22Rv1 (cell line): Measurements from ENCODE around the gene GKN1.
"Not testable (repeated sequence)": the region's sequence is repeated elsewhere in the genome, so short reads cannot be mapped to it uniquely, and the experiment has no call there.

Source experiments
- H3K27ac ChIP-seq: fragments of 450-650 bp; 2 replicates; pipeline ENCODE4 v1.5.1; 2017
- CTCF ChIP-seq: fragments of 450-650 bp; IDR thresholded peaks from 2 replicates; pipeline ENCODE4 v1.5.1; 2017; ENCODE audit warnings: mild to moderate bottlenecking
- ZFX ChIP-seq: fragments of 450-650 bp; IDR thresholded peaks from 2 replicates; pipeline ENCODE4 v1.6.1; 2017; ENCODE audit warnings: antibody characterized with exemption, borderline replicate concordance

Gene GKN1

GRCh38 chr2:68942827-68943226 is 31.6 kb upstream of the GKN1 start:
- TF ChIP-seq CTCF (no peak), ZFX (no peak)
- H3K27ac ChIP-seq, result no peak overlapping the region

GRCh38 chr2:68943581-68944568 is 30.6 kb upstream of the GKN1 start:
- no peak overlapping the region for H3K27ac ChIP-seq

GRCh38 chr2:68946117-68946516 is 28.3 kb upstream of the GKN1 start:
- peak overlapping the region; percentile 29 for H3K27ac ChIP-seq
- TF ChIP-seq ZFX (no peak), CTCF (no peak)

More at GRCh38 chr2:68943581-68944568, 30.6 kb upstream of the GKN1 start:
- no peak for TF ChIP-seq ZFX
- peak; percentile 90 for TF ChIP-seq CTCF

DNA sequence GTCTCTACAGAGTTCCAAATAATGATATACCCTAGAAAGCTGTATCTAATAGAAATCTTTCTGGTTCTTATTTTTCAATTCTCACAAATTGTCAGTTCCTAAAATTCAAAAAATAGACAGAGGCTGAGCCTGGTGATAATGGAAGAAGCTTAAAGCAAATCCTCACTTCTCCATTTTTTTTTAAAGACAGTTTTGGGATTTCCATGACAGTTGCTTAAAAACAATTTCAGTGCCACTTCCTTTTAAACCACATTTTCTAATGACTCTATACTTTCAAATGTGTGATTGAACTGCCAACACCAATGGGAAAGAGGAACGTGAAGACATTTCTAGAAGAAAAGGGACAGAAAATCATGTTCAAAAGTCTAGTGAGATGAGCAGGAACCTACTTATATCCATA is 25.7 kb upstream of the GKN1 start:
- TF ChIP-seq CTCF, result no peak
- no peak for TF ChIP-seq ZFX
- H3K27ac ChIP-seq, result no peak overlapping the region

- no peak for TF ChIP-seq CTCF
- H3K27ac ChIP-seq, result no peak overlapping the region
Observed at GRCh38 chr2:68951899-68952298, 22.5 kb upstream of the GKN1 start.

DNA sequence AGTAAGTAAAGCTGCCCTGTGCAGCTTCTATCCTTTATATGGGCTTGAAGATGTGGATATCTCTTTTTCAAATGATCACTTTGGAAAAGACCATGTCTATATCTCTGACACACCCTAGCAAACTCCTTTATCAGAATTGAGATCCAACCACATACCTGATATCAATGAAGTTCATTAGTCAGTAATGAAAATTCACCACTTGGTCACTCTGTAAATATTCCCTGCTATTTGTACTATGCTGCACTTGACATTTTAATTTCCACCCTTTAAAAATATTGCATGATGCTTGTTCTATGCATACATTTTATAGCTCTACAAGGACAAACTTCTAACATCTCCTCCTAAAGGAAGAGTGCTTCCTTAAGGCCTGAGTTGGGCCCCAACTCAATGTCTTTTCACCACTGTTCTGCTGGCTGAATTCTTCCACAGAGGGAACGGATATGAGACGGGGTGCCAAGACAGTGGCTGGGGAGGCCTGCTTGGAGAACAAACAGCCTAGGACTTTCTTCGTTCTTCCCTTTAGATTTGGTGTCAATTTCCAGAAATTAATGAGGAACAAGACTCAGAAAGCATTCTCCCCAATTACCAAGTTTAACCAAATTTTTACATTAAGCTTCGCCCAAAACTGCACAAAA is 21.4 kb upstream of the GKN1 start, which contains the start of gene GKN2:
TSS of gene GKN2 (minus strand) at position 7 of the 635 bp plus-strand sequence. CDS start 32 bp downstream, outside the sequence.
- no peak within 1 kb of the TSS for H3K27ac ChIP-seq
- no peak for TF ChIP-seq CTCF
- no peak for TF ChIP-seq ZFX

GRCh38 chr2:68955432-68955831 is 19.0 kb upstream of the GKN1 start:
- not testable (repeated sequence) for H3K27ac ChIP-seq
